GM19240 (cell line): Measurements from ENCODE around the gene FANCC.
"Not testable (repeated sequence)": the region's sequence is repeated elsewhere in the genome, so short reads cannot be mapped to it uniquely, and the experiment has no call there.

ENCODE experiments used
- DNase-seq: peaks from one replicate; pipeline ENCODE4 v3.0.0; 2011; ENCODE audit warnings: low spot score; ENCODE audit not compliant: insufficient read length

The FANCC gene

DNA sequence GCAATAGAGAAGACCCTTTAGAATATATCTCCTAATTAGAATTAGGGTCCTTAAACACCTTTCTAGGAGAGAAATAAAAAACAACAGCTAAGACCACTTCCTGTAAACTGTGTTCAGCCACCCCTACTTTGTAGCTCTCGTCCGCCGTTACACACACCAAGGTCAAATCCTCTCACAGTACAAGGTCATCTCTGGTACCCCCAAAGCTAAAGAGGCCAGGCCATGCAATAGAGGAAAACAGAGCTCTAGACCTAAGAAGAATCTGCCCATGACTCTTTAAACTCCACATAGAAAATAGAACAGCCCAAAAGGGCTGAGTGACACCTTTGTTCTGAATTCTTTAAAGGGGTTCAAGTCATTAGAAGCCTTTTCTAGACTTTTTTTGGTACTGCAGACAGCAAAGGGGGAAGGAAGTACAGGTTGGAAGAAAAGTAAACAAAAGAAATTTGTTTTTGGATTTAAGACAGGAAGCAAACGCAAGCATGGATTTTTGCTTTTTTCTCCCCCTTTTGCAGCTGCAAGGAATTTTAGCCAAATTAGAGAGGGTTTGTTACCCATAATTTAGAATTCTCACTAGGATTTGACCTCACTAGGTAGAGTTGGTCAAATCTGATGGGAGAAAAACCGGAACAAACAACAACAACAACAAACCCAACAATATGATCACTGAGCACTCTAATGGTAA is 13.4 kb upstream of the FANCC start:
- no peak for DNase-seq

DNA sequence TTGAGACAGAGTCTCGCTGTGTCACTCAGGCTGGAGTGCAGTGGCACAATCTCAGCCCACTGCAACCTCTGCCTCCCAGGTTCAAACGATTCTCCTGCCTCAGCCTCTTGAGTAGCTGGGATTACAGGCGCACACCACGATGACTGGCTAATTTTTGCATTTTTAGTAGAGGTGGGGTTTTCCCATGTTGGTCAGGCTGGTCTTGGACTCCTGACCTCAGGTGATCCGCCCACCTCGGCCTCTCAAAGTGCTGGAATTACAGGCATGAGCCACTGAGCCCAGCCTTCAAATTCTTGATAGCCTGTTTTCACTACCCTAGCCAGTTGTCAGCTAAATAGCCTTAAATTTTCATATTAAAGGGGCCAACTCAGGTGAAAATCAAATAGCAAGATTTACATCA is 11.6 kb upstream of the FANCC start:
- not testable (repeated sequence) for DNase-seq

DNA sequence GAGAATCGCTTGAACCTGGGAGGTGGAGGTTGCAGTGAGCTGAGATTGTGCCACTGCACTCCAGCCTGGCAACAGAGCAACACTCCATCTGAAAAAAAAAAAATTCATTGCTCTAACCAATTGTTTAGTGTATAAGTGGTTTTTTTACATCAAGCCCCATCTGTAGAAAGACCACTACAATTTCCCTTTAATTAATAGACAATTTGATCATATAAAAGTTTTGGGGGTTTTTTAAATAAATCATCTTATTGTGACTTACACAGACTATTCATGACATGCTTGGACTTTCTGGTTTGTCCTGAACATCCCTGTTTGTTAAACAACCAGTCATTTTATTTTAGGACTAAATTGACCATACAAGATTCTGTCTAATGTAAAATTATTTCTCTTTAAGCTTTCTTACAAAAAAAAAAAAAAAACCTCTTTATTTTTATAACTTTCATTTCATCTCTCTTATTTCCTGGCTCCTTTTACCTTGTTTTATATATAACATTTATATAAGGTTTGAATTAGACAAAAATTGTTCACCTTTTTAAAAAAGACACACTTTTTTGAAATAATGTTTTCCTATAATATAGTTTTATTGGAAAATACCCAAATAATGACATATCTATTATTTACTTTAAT is 9.8 kb upstream of the FANCC start:
- DNase-seq: no peak

DNA sequence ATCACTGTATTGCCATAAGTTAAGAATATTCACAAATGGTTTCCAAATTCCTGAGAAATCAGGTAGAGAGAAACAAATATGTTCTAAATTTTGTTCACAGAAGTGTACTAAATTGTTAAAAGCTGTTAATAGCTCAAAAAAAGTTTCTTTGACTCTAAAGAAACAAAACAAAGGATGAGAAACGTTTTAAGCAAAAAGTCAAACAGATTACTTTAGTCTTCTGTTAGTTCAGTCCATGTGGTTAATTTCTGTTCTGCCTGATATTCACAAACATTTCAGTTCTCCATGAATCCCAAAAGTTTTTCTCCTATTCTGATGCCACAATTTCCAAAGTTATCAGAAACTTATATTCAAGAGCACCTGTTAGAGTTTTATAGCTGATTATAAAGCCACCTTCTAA is 7.7 kb upstream of the FANCC start:
- DNase-seq: no peak

DNA sequence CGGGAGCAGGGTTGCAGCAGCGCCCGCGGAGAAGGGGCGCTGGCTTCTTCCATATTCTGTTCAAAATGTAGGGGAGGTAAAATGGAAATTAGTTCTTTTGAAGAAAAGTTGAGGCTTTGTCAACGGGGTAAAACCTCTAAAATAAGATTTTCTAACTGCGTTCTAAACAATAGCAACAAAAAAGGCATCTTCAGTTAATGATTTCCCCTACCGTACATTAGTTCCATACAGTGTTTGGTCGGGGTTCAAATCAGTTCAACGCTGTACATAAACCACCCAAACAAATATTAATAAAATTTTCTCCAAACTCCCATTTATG is 343 bp upstream of the FANCC start:
- no peak for DNase-seq

DNA sequence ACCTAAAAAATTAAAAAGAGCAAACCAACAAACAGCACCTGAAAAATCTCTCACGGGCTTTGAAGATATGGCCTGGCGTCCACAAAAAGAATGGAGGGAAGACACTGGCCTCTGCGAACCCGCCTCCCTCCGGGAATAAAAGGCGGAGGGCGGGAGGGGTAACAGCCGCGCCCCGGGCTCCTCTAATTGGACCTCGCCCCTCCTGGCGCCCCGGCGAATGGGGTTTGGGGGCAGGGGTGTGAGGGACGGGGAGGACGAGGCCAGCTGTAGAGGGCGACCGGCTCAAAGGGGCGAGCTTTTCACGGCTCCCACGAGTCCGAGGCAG is 753 bp downstream of the FANCC start:
- DNase-seq: peak; percentile 35

DNA sequence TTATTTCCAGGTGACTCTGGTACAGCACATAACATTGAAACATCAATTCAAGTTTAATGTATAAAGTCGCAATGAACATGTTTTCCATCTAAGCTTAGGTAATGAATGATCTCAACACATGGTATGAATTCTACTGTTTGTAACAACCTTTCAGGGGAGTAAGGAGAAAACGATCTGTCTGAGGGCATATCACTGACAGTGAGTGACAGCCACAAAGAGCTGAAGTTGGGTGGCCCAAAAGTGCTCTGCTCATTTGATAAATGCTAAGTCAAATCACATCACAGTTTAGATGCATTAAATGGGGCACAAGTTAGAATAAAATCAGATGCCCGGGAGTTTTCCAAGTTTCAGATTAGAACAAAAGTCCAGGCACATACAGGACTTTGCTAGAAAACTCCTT is 1.2 kb downstream of the FANCC start:
- DNase-seq: no peak

DNA sequence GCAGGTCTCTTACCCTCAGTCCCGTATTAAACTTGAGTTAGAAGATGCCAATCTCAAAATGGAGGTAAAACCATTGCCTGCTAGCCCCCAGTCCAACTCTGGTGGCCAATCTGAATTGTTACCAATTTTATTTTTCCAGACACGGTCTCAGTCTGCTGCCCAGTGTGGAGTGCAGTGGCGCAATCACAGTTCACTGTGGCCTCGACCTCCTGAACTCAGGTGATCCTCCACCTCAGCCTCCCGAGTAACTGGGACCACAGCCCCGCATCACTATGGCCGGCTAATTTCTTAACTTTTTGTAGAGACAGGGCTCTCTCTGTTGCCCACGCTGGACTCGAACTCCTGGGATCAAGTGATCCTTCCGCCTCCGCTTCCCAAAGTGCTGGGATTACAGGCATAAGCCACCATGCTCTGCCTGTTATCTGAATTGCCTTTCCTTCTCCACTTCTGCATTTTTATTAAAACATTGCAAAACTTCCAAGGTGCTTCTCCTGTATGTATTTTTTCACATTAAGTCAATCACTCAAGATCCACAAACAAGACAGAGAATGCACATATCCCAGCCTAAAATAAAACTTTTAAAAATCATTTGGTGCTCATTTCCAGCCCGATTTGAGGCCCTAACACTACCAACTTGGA is 2.3 kb downstream of the FANCC start:
- no peak for DNase-seq

DNA sequence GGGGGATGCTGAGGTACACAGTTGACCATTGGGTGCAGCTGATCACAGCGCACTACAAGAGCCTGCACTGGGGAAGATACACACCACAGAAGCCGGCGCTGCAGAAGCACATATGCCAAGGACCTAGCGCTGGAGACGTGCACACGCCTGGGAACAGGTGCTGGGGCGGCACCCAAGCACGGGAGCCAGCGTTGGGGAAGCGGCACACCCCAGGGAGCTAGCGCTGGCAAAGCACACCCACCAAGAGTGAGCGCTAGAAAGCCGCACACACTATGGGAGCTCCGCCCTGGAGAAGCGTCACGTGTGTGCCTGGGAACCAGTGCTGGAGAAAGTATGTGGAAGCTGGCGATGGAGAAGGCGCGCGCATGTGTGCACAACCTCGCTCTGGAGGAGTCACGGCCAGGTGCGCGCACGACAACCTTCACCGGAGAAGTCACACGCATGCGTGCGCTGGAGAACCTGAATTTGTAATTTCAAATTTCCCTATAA is 4.5 kb downstream of the FANCC start:
- DNase-seq: no peak

DNA sequence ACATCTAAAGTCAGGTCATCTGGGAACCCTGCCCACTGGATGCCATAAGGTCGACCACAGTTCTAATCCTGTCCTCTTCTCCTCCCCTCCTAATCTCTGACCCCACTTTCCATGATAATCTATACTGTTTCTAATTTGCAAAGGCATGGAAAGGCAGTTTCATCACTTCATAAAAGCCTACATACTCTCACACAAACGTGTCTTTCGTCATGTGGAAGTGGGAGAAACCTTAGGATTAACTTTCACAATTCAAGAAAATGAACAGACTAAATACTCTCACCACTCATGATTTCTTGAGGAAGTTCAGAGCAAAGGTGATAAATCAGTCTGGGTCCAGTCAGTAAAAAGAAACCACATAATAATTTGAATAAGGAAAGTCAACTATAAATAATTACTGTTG is 5.5 kb downstream of the FANCC start:
- no peak for DNase-seq

DNA sequence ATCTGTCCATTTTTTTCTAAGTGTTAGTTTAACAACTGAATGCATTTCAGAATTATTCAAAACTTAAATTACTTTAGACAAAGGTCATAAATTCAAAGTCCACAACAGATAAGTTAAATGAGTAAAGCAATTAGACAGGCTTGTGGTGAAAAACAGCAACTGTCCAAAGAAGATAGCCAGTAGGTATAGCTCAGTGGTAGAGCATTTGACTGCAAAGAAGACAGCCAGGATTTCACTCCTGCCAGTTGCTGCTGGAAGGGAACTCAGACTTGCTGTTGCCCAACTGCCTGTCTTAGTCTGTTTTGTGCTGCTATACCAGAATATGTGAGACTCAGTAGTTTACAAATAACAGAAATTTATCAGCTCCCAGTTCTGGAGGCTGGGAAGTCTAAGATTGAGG is 10.0 kb downstream of the FANCC start:
- no peak for DNase-seq

DNA sequence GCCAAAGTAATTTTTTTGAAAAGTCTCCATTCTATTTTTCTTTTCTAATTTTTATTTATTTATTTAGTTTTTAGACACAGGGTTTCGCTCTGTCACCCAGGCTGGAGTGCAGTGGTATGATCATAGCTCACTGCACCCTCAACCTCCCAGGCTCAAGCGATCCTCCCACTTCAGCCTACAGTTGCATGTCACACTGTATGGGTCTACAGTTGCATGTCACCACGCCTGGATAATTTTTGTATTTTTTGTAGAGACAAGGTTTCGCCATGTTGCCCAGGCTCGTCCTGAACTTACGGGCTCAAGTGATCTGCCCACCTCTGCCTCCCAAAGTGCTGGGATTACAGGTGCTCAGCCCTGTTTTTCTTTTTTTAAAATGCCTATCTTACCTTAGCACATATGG is 10.7 kb downstream of the FANCC start:
- DNase-seq: no peak

DNA sequence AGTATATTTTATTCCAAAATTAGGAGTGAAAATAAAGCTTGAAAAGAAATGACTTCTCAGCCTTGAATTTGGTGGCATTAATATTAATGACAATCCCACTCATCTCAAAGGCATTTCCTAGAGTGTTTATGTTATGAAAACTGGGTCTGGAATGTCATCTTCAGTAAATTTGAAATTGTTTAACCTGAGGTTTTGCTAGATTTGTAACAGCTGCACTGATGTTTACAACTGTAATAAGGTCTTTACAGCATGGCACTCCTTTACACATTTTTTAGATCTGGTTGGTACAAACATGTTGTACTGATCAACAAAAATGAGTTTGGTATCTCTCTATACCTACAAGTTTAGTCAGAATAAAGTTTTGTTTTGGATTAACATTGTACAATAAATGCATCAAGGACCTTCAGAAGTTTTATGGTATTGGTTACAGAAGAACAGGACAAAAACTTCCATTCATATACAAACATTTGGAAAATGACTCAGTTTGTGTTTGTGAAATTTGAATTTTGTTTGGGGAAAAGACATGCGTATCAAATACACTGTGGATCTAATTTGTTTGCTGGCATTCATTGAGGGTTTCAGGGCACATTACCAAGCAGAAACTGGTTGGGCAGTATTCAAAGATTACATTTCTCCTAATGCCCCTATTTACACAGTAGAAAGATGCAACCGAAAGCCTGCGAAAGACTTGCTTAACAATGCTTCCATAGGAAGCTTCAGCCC is 11.6 kb downstream of the FANCC start:
- DNase-seq: no peak

DNA sequence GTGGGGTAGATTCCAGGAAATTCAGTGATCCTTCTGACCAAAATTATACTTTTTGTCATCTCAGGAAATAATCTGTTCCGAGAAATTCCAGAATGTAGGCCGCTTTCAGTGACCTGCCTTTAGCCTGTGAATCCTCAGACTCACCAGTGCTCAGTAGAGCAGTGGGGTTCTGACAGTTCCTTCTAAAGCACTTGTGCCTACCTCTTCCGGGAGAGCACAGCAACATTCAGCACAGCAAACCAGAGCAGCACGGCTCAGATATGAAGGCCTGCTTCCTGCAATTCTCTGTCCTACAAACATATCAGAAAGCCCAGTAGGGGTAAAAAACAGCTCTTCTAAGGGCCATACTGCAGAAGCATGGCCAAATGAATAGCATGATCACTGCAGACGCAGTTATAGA is 15.0 kb downstream of the FANCC start:
- DNase-seq: no peak

DNA sequence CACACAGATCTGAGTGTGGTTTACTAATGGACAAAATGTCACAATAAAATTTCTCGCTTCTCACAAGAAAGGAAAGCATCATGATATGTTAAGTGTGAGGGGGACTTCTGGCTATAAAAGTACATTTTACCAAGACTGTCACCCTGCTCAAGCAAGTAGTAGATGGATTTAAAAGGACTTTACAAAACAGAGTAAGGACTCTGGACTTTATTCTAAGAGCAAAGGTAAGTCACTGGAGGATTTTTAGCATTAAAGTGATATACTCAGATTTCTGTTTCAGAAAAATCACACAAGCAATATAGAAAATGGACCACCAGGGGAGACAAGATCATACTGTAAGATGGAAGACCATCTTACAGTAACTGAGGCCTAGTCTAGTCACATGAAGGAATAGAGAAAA is 19.7 kb downstream of the FANCC start:
- DNase-seq: no peak

DNA sequence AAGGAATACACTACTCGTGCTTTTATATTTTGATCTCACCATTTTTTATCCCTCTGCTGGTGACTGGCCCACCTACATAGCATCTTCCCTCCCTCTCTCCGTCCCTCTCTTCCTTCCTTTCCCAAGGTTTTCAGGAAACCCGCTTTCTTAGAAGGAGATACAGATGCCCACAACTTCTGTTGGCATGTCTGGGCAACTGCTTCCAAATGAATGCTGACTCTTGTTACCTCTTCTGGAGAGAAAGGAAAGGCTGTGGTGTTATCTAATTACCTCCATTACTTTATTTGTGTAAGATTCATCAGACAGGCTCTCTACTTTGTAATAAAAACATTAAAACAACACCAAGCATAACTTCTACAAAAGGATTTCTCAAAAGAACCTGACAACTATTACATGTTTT is 20.2 kb downstream of the FANCC start:
- DNase-seq: no peak

DNA sequence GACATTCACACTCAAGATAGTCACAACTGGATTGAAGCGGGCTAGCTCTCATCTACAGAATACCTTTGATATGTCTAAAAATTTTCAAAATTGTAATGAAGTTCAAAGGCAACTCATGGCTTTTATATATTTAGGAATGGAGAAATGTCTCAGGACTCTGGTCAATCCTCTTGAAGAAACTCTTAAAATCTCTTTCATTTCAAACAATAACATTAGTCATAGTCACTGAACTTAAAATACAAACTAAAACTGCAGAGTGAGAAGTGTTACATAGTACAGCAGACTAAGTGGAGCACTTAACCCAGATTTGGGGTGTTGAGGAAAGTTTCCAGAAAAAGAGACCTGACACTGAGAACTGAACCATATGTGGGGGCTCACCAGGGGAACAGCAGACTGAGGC is 20.7 kb downstream of the FANCC start:
- DNase-seq: no peak

DNA sequence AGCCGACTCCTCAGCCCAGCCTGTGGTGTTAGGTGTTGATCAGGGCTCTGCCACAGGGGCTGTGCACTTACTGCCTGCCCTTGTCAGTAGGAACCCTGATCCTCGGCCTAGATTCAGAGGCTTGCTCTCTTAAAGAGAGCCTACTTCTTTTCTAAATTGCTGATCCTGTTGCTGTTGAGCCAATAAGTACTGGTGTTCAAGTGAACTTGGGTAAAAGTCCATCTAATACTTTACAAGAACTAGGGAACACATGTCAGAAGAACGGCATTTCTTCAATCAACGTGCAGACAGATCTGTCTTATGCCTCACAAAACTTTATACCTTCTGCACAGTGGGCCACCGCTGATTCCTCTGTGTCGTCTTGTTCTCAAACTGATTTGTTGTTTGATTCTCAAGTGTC is 24.2 kb downstream of the FANCC start:
- DNase-seq: not testable (repeated sequence)

DNA sequence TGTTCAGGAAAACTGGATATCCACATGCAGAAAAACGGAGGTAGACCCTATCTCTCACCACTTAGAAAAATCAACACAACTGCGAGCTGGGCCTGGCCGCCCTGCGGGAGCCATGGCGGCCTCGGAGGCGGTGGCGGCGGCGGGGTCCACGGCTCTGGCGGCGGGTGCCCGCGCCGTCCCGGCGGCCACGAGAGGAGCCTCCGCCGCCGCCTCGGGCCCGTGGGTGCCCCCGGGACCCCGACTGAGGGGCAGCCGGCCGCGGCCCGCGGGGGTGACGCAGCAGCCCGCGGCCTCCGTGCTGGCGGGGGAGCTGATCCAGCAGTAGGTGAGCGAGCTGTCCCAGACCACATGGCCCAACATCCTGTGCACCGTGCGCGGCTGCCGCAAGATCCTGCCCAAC is 25.3 kb downstream of the FANCC start:
- DNase-seq: no peak

DNA sequence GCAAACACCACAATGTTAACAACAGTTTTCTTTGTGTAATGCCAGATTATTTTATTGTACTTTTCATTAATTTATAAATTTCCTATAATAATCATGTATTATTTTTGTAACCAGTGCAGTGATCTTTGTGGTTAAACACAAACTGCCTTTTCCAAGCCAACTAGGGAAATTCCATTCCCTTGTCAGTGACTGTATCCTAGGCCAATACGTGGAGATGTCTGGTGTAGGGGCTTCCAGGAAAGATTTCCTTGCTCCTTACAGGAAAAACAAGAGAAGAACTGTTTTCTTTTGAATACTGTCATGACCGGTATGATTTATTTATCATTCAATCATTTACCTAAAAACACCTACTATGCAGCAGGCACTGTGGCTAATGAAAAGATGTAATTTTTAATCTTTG is 31.4 kb downstream of the FANCC start:
- DNase-seq: no peak

DNA sequence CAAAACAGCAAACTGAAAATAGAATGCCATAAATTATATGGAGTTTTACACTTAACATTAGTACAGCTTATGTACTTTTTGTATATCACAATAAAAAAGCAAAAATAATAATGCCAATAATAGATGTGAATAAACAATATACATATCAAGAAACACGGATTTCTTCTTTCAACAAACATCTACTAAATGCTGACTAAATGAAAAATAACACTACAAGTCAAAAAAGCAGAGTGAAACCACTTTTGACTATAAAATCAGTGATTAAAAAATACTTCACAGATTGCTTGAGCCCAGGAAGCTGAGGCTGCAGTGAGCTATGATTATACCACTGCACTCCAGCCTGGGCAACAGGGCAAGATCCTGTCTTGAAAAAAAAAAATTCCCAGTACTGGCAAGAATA is 32.2 kb downstream of the FANCC start:
- DNase-seq: no peak
